Thyroid gland (tissue), 4 donors: ENCODE results near the gene TST.

Experiments used
- POLR2A ChIP-seq, 2 donors: fragments of 450-650 bp; IDR thresholded peaks; one replicate each; pipeline ENCODE4 v1.6.1; 2017; ENCODE audit warnings: antibody characterized with exemption in 2 of 2, mild to moderate bottlenecking in 2 of 2, moderate library complexity in 1 of 2
- TF ChIP-seq, protein P1 (sequence below), 6 experiments: fragments of 200-600 bp in 3 of 6; fragments of 450-650 bp in 3 of 6; sonication (generic) in 3 of 6; IDR thresholded peaks; one replicate each; pipeline ENCODE4 v1.5.1; 2016 to 2019; ENCODE audit warnings: antibody characterized with exemption in 6 of 6, mild to moderate bottlenecking in 2 of 6, inconsistent platforms in 1 of 6, moderate library complexity in 1 of 6

DNA sequence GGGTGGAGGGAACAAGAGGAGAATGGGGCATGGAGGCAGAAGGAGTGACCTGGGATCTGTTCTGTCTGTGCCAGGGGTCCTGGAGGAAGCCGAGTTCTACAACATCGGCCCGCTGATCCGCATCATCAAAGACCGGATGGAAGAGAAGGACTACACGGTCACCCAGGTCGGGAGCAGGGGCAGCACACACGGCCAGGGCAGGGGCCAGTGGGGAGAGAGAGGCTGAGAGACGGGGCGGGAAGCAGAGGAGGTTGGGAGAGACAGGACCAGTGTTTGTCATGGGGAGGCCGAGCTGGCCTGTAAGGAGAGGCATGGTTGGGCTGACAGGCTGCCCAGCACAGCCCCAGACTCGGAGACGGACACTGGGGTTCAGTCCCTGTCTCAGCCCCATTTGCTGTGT, 37.0 kb upstream of the TST start:
- TF ChIP-seq, protein P1, sequence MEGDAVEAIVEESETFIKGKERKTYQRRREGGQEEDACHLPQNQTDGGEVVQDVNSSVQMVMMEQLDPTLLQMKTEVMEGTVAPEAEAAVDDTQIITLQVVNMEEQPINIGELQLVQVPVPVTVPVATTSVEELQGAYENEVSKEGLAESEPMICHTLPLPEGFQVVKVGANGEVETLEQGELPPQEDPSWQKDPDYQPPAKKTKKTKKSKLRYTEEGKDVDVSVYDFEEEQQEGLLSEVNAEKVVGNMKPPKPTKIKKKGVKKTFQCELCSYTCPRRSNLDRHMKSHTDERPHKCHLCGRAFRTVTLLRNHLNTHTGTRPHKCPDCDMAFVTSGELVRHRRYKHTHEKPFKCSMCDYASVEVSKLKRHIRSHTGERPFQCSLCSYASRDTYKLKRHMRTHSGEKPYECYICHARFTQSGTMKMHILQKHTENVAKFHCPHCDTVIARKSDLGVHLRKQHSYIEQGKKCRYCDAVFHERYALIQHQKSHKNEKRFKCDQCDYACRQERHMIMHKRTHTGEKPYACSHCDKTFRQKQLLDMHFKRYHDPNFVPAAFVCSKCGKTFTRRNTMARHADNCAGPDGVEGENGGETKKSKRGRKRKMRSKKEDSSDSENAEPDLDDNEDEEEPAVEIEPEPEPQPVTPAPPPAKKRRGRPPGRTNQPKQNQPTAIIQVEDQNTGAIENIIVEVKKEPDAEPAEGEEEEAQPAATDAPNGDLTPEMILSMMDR (IDR thresholded peaks at IDR 0.05) = no peak
- no peak for TF ChIP-seq POLR2A (IDR thresholded peaks at IDR 0.05)
